Omental fat pad (tissue), 4 donors: ENCODE results near the gene ENTPD6. TPM values are rescaled to one million over a fixed set of nuclear protein-coding genes. Genes with fewer than 3 reads are reported as not detected.

Experiments used
- small RNA-seq: library from RNA; depleted of rRNA; stranded (forward); fragments of <200 nt; gene quantifications from one replicate; pipeline ENCODE3, GENCODE V24; 2016
- total RNA-seq, 4 donors: library from RNA; depleted of rRNA; stranded (reverse); fragments of >200 nt; gene quantifications; one replicate each; pipeline ENCODE4 v1.1.0, GENCODE V29; 2016

The ENTPD6 gene
- total RNA-seq, 4 donors from 2014 or later: 44.6 to 71.0 (median 60.0) TPM

Small RNA genes within 50 kb of the gene (small RNA-seq; reads per million reads assigned to genes)
- gene AL035252.4 (not detected), gene AL121772.2 (not detected), gene RF00019 (not detected)

Other genes starting within 250 kb of the ENTPD6 start
- gene CST7, start 246.4 kb upstream of the ENTPD6 start, total RNA-seq: 10 to 100 TPM in 2 of 4 donors, 1 to 10 TPM in 2; 6.4 to 20.5 (median 12.2) TPM
- gene APMAP, start 203.0 kb upstream of the ENTPD6 start, total RNA-seq: 100 to 1,000 TPM in 3 of 4 donors, 10 to 100 TPM in 1; 85.3 to 337 (median 163) TPM
- 10 to 100 TPM; 15.9 to 45.4 (median 19.0) TPM for gene ACSS1, start 137.6 kb upstream of the ENTPD6 start, total RNA-seq
- not detected for gene VSX1, start 113.6 kb upstream of the ENTPD6 start, total RNA-seq
- gene PYGB, start 52.4 kb downstream of the ENTPD6 start, total RNA-seq: 10 to 100 TPM; 63.7 to 94.6 (median 82.4) TPM
- gene ABHD12, start 195.1 kb downstream of the ENTPD6 start, total RNA-seq: 10 to 100 TPM; 30.3 to 46.3 (median 38.4) TPM
- gene GINS1, start 212.0 kb downstream of the ENTPD6 start, total RNA-seq: 1 to 10 TPM in 1 of 4 donors, under 1 TPM in 3; 0.13 to 1.1 (median 0.58) TPM